GM21447 (cell line): Measurements from ENCODE around the gene LRIG3.
"Not testable (repeated sequence)": the region's sequence is repeated elsewhere in the genome, so short reads cannot be mapped to it uniquely, and the experiment has no call there.

Experiments used
- ATAC-seq: cut with Tn5 transposase; IDR thresholded peaks from one replicate; pipeline ENCODE4 v1.9.1; 2021; ENCODE audit not compliant: unreplicated experiment

LRIG3 gene, protein sequence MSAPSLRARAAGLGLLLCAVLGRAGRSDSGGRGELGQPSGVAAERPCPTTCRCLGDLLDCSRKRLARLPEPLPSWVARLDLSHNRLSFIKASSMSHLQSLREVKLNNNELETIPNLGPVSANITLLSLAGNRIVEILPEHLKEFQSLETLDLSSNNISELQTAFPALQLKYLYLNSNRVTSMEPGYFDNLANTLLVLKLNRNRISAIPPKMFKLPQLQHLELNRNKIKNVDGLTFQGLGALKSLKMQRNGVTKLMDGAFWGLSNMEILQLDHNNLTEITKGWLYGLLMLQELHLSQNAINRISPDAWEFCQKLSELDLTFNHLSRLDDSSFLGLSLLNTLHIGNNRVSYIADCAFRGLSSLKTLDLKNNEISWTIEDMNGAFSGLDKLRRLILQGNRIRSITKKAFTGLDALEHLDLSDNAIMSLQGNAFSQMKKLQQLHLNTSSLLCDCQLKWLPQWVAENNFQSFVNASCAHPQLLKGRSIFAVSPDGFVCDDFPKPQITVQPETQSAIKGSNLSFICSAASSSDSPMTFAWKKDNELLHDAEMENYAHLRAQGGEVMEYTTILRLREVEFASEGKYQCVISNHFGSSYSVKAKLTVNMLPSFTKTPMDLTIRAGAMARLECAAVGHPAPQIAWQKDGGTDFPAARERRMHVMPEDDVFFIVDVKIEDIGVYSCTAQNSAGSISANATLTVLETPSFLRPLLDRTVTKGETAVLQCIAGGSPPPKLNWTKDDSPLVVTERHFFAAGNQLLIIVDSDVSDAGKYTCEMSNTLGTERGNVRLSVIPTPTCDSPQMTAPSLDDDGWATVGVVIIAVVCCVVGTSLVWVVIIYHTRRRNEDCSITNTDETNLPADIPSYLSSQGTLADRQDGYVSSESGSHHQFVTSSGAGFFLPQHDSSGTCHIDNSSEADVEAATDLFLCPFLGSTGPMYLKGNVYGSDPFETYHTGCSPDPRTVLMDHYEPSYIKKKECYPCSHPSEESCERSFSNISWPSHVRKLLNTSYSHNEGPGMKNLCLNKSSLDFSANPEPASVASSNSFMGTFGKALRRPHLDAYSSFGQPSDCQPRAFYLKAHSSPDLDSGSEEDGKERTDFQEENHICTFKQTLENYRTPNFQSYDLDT

DNA sequence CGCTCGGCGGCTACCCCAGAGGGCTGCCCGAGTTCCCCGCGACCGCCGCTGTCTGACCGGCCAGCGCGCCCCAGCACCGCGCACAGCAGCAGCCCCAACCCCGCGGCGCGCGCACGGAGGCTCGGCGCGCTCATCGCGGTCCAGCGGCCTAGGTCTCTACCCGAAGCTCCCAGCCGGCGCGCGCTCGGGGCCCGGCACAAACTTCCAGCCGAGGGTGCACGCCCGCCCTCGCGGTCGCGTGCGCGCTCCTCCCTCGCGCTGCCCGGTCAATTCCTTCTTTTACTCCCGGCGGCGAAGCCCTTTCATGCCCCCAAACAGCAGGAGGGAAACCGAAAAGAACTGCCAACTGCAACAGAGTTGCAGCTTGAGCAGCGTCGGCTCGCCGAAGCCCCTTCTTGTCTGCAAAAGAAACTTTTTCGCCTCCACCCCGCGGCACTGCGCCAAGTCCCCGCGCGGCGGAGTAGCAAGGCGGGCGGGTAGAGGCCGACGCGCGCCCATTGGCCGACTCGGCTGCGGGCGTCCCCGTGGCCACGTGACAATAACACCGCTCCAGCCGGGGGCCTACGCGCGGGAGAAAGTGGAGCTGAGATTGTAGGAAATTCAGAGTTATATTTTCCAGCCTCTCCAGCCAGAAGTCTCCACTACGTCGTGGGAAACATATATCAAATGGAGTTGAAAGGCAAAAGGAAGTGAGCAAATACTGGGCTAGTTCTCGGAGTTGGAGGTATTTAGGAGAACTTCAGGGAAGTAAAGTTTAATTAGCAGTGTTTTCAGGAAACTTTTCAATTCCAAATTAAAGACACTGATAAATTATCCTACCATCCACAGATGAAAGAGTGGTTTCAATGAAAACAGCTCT is at the start of gene LRIG3:
TSS of gene LRIG3 (minus strand) at position 403 of the 859 bp plus-strand sequence. CDS start at position 134, 269 bp downstream.
- ATAC-seq = peak; percentile 81

DNA sequence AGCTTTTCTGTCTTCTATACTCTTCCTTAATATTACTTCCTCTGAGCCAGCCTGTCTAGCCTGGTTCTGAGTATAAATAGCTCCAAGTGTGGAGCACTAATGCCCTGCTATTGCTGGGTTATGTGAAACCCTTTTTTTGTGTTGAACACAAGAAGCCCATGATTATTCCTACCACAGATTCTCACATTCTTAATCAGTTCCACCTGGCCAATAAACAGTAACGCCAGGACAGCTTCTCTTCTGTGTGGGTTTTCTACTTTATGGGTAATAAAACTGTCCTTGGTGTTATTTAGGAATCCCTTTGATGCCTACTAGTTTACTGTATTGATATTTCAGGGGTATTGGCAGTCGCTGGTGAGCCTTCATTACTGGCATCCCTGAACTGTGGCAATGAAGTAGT is 48.9 kb upstream of the LRIG3 start:
- no peak for ATAC-seq

DNA sequence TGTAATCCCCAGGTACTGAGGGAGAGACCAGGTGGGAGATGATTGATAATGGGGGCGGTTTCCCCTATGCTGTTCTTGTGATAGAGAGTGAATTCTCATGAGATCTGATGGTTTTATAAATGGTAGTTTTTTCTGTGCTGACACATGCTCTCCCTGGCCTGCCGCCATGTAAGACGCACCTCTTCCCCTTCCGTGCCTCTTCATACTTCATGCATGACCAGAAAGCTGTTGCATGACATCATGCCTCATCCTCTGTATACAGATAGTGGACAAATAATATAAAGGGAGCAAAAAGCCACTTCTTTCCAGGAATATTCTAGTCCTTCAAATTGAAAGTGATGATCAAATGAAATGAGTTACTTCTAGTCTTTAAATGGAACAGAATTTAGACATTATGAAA is 47.3 kb upstream of the LRIG3 start:
- ATAC-seq = no peak

DNA sequence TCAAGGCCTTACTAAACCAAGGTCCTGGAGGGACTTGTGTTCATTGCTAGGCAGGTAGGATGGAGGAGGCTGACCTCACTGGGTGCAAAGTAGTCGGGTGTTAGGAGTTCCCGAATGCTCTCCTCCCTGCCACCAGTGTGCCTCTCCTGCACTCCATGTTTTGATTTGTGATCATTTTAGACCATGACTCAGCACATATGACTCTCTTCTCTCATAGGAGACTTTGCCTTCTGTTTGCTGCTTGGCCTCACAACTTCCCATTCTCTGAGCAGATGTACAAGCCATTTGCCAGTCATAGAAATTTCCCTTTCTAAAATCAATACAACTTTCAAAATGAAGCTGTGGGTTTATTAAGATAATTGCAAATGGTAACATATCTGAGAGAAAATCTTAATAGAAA is 46.6 kb upstream of the LRIG3 start:
- no peak for ATAC-seq

DNA sequence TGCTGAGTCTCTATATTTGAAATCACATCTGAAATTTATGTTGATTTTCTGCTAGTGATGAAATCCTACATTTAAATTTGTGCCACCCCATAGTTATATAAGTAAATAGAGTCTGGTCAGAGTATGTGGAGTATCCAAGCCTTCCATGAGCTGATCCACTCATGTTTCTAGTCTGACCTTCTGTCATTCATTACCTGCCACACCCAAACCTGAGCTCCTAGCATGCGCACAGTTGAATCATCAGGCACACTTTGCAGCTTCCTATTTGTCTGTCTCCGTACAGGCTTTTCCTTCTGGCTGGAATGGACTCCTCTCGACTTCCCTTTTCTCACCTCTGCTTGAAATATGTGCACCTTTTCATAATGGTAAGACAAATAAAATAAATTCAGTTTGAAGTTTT is 45.3 kb upstream of the LRIG3 start:
- ATAC-seq = no peak

DNA sequence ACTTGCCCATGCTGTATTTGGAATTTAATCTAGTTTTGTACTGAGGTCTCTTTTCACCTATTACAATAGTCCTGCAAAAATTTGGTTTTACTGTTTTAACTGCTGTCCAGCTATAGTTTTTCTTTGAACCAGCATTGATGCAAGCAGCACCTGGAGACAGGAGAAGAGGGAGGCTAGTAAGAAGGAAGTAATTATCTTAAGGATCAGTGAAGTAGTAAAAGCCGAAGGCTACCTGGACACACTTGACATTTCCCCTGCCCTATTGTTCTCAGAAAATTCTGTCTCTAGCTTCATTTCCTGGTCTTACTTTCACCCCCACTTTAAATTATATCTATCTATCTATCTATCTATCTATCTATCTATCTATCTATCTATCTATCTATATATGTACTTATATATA is 43.5 kb upstream of the LRIG3 start:
- ATAC-seq = no peak

DNA sequence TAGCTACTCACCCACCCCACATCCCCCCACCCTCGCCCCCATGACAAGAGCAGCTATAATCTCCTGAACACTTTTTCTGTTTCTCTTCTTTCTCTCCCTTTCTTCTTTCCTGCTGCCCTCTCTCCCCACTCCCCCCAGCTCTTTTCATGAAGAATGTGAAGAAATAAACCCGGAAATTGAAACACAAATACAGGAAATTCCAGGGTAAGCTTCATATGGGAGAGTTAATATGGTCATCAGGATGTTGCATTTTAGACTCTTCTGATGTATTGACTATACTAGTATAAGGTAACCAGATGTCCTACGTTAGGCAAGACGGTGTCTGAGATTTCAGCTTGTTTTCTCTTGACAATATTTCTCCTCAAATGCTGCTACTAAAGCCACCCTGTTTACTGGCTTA is 41.6 kb upstream of the LRIG3 start:
- ATAC-seq = no peak

DNA sequence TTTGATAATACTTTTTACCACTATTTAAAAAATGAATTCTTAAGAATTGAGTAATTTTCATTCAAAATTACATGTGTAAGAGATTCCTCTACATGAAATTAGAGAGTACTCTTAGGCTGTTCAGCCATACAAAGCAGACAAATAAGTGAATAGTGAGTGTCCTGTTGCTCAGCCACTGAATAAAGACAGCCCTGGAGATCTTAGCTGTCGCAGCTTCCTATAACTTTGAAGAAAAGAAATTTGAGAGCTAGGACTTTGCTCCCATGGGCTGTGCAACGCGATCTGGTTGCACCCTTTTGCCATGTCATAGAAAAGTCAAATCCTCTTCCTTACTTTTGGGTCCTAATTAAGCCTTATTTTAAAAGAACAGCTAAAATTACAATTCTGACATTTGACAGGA is 40.9 kb upstream of the LRIG3 start:
- ATAC-seq = no peak

DNA sequence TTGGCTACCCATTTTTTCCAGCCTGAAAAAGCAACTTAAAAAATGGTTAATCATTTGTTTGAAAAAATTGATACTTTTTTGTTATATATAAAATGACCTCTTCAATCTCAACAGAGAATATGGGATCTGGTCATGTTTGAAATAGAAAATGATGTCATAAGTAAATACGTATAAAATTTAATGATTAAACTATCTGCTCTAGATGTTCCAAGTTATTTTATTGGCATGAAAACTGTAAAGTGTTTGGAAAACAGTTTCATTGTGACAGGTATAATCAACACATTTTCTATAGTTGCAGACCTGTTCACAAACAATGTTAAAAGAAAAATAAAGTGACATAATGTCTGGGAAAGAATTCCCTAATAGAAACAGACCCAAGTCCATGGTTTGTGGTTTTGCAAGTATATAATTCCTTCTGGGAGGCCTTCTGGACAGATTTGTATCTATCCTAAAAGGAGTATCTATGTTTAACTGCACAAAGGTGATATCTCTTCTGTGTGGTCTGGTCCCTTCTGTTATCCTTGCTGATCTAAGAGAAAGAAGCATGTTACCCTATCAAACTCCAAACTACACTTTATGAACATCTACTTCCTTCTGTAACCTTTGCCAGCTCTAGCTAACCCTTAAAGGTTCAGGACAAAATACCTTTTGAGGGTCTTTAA is 39.5 kb upstream of the LRIG3 start:
- ATAC-seq = no peak

DNA sequence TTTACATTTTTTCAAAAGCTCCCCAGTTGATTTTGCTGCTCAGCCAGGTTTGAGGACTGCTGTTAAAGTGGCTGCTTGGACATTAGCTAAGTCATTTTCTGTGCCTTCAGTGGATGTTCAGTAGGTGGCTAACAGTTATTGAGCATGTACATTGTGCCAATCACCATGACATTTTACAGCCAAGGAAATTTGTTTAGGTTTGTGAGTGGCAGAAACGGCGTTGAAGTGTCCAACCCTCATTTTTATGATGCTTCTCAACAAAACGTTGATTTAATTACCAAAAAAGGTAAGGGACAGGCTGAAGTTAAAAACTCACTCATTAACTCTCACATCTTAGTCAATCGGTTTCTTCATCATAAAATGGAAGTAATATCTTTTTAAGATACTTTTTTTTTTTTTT is 37.0 kb upstream of the LRIG3 start:
- no peak for ATAC-seq

DNA sequence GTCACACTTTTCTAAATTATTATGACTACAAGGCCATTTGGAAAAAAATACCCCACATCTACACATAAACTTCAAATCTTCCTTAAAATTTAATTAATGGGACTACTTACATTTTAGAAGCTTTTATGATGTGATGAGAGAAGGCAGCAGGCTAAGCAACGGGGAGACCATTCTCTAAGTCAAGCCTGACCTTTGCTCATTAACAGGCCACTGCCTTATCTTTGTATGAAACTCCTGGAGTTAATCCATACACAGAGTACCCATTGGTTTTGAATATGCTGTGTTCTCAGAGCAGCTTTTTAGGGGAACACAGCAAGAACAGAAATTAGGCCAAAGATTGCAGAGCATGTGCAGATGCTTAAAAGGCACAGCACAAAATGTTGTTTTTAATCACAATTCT is 35.5 kb upstream of the LRIG3 start:
- ATAC-seq = no peak

DNA sequence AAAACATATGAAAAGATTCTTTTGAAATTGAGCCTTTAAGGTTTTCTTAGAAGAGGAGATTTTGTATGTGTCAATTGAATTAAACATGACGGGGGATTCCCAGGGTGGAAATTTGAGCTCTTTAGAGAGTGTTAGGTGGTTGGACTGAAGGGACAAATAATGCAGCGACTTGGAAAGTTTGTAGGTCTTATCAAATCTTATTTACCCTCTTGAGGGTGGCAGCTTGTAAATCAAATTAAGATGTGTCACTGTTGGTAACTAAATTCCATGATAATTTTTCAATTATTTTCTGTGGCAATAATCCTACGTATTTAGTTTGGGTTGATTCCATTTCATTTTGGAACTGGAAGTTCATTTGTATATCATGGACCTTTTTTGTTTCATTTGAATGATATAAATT is 33.7 kb upstream of the LRIG3 start:
- no peak for ATAC-seq

DNA sequence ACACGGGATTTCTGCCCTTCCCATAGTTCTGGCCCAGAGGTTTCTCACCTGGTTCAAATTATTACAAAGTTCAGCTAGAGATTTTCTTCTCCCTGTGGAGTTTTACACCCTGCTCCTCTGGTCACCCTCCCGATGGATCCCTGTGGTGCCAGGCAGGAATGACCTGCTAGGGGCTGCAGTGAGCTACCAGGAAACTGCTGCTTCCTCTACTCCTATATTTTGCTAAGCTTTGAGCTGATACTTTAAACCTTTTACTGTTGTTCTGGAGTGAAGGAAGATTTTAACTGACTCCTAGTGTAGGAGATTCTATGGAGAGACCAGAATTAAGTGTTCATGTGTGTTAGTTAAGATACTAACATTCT is 30.4 kb upstream of the LRIG3 start:
- no peak for ATAC-seq

DNA sequence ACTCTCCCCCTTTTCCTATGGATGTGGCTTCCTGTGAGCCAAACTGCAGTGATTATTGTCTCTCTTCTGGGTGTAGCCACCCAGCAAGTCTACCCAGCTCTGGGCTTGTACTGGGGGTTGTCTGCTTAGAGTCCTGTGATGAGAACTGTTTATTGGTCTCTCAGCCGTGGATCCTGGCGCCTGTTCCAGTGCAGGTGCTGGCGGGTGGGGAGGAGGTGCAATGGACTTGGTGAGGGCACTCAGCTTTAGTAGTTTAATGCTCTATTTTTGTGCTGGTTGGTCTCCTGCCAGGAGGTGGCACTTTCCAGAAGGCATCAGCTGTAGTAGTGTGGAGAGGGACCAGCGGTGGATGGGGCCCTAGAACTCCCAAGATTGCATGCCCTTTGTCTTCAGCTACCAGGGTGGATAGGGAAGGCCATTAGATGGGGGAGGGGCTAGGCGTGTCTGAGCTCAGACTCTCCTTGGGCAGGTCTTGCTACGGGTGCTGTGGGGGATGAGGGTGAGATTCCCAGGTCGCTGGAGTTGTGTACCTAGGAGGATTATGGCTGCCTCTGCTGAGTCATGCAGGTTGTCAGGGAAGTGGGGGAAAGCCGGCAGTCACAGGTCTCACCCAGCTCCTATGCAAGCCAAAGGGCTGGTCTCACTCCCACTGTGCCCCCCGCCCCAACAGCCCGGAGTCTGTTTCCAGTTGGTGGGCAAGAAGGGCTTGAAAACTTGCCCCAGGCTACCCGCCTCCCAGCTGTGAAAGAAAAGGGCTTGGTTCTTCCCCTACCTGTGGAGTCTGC is 29.8 kb upstream of the LRIG3 start:
- not testable (repeated sequence) for ATAC-seq

DNA sequence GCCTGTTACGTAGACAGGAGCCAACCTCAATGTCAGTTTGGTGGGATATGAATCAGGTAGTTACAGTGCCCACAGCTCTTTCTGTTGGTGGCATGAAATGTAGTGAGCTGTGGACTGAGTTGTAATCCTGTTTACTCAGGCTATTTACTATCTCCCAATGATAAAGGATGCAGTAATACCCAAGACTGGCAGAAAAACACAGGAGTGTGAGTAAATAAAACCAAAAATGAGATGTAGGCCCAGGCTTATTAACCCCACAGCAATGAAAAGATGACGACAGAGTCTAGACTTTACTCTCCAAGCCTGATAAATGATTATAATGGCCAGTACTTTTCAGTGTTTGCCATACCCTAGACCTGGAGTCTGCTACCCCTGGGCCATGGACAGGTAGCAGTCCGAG is 22.8 kb upstream of the LRIG3 start:
- ATAC-seq = no peak

DNA sequence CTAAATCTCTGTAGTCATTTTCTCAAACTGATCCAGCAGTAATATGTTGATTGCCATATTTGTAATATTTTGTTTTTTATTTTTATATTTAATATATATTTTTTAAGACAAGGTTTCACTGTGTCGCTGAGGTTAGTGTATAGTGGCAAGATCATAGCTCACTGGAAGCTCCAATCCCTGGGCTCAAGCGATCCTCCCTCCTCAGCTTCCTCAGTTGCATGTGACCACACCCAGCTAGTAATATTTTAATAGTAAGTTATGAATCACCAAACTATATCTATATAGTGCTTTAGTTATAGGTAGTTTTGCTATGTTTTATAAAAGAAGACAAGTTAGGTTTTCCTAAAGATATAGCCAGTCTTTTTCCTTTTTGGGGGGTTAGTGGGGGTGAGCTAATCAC is 22.0 kb upstream of the LRIG3 start:
- ATAC-seq = no peak

DNA sequence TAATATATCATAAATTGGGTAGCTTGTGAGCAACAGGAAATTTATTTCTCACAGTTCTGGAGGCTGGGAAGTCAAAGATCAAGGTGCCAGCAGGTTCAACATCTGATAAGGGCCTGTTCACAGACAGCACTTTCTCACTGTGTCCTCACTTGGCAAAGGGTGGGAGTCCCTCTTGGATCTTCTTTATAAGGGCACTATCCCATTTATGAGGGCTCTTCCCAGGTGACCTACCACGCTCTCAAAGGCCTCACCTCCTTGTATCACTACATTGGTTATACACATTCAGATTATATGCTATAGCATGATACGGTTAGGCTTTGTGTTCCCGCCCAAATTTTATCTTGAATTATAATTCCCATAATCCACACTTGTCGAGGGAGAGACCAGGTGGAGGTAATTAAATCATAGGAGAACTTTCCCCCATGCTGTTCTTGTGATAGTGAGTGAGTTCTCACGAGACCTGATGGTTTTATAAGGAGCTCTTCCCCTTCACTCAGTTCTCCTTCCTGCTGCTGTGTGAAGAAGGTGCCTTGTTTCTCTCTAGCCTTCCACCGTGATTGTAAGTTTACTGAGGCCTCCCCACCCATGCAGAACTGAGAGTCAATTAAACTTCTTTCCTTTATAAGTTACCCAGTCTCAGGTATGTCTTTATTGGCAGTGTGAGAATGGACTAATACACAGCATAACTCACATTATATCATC is 19.2 kb upstream of the LRIG3 start:
- ATAC-seq = no peak

DNA sequence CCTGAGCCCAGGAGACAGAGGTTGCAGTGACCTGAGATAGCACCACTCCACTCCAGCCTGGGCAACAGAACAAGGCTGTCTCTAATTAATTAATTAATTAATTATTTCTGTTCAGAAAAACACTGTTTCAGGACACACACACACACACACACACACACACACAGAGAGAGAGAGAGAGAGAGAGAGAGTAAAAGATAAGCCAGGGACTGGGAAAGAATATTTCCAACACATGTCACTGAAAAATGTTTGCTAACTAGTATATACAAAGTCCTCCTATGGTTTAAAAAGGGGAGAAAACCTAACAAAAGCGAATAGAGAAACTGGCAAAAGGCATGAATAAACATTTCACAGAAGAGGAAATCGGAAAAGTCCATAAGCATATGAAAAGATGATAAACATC is 18.1 kb upstream of the LRIG3 start:
- no peak for ATAC-seq

DNA sequence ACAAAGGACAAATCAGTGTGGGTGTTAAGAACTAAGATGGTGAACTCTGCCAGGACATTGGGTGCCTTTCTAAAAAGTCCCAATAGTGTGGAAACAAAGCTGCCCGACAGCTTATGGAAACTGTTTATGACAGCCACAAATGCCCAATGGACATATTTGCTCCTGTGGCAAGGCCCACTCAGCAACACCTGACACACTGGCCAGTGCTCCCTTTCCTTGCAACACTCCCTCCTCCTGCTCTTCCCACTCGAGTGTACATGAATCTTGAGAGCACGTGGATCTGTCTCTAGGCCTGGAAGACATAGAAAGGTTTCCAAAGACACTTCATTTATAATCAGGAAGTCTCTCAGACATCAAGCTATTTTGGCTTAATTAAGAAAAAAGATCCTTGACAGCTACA is 14.2 kb upstream of the LRIG3 start:
- no peak for ATAC-seq
